HG03139 (cell line): Measurements from ENCODE around the gene OXLD1.

Experiments
- ATAC-seq: cut with Tn5 transposase; IDR thresholded peaks from one replicate; pipeline ENCODE4 v1.9.1; 2021; ENCODE audit not compliant: unreplicated experiment

The OXLD1 gene

DNA sequence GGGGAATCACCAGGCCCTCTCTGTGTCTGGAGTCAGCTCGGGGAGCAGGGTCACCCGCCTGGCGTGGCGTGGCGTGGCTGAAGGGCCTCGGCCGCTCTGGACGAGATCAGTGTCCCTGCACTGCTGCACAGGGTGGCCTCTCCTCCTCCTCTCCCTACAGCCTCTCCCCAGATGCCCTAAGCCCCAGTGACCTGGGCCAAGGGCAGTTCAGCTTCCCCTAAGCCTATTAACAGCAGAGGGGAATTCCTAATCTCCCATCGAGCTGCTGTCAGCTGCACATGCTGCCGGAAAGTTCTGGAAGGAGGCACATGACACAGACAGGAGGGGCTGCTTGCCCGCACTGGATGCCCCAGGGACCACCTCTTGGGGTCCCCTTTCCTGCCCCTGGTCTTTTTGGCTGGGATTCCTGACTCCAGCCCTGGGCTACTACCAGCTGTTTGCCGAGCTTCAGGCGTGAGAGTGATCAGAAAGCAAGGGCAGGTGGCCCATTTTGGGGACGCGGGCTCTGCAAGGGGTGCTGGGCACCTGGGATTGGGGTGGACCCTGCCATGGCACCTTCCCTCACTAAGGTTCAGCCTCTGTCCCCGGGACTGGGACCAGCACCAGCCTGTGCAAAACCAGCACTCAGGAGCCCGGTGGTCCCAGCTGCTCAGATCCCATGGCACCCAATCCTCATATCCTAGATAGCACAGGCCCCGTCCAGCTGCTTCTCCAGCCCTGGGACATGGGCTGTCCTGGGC is 10.9 kb downstream of the OXLD1 start:
- ATAC-seq: no peak

GRCh38 chr17:81652906-81653771 is 13.3 kb downstream of the OXLD1 start:
- ATAC-seq: no peak

- no peak for ATAC-seq
Observed at GRCh38 chr17:81651692-81652091, 14.7 kb downstream of the OXLD1 start.

GRCh38 chr17:81650951-81651350 is 15.5 kb downstream of the OXLD1 start:
- ATAC-seq: no peak

- ATAC-seq: no peak
Observed at GRCh38 chr17:81648707-81649085, 17.7 kb downstream of the OXLD1 start.

- no peak for ATAC-seq
Observed at GRCh38 chr17:81648013-81648706, 18.2 kb downstream of the OXLD1 start.

DNA sequence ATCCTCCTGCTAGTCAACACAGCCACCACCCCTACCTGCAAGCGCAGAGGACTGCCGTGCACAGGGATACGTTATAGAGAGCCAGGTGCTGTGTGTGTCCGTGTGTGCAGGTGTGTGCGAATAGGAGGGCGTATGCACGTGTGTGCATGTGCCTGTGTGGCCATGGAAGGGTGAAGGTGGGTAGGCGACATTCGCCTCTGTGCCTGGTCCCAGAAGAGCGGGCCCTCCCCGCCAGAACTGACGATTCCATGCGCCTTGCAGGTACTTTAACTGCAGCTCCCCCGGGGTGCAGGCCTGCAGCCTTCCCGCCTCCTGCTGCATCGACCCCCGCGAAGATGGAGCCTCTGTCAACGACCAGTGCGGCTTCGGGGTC is 18.8 kb downstream of the OXLD1 start:
- no peak for ATAC-seq

DNA sequence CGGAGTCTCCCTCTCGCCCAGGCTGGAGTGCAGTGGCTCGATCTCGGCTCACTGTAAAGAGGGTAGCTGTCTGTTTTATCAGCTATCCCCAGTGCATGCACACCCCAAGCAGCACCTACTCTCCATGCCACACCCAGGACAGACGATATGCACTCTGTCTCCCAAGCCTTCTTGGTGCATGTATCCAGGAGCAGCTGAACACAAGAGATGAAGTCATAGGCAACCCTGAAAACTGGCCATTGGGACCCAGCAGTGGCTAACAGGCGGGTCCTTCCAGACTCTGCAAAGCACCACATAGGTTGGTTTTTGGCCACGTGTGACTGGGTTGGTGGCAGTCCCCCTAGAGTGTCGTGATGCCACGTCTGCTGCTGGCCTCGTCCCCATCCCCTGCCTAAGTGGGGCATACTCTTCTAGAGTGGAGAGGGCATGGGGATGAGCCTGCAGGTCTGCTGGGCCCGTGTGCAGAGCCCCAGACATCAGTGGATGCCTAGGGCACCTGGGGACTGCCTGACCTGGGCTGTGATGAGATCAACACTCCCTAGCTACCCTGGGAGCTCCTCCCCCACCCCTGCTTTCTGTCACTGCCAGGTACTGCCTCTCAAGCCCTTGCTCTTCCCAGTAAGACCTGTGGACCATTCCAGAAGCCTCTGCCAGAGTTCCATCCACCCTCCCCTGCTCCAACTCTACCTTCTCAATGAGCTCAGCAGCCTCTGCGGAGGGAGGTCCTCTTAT is 19.4 kb downstream of the OXLD1 start:
- ATAC-seq: no peak

DNA sequence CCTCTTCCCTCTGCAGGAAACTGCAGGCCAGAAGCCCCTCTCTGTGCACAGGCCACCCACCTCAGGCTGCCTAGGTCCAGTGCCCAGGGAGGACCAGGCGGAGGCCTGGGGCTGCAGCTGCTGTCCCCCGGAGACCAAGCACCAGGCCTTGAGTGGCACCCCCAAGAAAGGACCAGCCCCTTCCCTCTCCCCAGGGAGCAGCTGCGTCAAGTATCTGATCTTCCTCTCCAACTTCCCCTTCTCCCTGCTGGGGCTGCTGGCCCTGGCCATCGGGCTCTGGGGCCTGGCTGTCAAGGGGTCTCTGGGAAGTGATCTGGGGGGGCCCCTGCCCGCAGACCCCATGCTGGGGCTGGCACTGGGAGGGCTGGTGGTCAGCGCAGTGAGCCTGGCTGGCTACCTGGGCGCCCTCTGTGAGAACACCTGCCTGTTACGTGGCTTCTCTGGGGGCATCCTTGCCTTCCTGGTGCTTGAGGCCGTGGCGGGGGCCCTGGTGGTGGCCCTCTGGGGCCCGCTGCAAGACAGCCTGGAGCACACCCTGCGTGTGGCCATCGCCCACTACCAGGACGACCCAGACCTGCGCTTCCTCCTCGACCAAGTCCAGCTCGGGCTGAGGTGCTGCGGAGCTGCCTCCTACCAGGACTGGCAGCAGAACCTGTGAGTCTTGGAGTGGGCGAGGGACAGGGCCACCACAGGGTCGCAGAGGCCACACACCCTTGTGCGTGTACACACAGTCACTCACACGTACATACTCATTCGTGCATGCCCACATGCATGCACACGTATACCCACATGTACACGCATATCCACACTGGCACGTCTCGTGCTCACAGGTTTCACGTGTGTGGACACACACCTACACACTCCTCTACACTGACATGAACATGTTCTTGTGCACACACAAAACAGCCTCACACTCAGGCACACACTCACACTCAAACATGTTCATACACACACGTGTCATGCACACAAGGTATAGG is 21.1 kb downstream of the OXLD1 start:
- ATAC-seq: no peak

DNA sequence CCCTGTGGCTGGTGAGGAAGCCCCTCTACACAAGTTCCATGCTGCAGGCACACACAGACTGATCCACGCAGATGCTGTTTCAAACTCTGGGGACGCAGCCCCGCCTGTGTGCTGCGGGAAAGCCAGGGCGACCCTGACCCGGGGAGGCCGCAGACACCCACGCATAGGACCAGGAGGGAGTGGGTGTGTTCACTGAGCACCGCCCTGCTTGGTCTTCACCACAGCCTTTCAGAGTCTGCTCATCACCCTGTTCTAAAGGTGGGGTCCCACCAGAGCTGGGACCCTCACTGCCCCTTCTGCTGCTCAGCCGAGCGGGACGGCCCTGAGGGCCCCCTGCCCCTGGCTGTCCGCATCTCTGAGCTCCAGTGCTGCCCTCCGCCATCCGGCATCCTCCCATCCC is 21.9 kb downstream of the OXLD1 start:
- no peak for ATAC-seq

DNA sequence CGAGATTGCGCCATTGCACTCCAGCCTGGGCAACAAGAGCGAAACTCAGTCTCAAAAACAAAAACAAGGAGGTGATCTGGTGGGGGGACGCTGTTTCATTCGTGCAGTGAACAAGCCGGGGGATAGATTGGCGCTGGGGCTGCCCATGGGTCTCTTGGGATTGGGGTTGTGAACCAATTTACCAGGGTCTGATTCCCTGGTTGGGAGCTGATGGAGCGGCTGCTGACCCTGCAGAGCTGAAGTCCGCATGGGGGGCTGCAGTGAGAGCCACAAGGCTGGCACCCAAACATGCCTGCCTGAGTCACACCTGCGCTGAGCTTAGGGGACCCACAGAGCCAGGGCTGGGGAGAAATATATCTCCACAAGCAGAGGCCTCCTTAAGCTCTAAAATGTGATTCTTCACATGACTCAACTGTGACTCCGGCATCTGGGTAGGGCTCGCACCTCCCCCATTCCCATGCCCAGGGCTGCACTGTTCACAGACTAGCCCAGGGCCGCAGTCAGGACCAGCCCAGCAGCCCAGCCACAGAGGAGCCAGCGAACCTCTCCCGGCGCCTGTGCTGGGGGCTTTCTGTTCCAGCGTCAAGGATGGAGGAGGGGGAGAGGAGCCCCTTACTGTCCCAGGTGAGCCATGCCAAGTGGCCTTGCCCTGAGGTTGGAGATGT is 24.4 kb downstream of the OXLD1 start:
- no peak for ATAC-seq

- ATAC-seq: no peak
Observed at GRCh38 chr17:81640011-81640410, 26.4 kb downstream of the OXLD1 start.

- ATAC-seq: no peak
Observed at GRCh38 chr17:81638683-81639082, 27.7 kb downstream of the OXLD1 start.

GRCh38 chr17:81636505-81637288 is 29.7 kb downstream of the OXLD1 start, which contains the start of the genes NPLOC4 and TSPAN10:
TSS of gene NPLOC4 (minus strand) at chr17:81637112. CDS start at chr17:81636930, 182 bp downstream.
TSS of gene TSPAN10 (plus strand) at chr17:81637196. CDS start at chr17:81642413, 5,217 bp downstream.
- ATAC-seq: peak; percentile 71

DNA sequence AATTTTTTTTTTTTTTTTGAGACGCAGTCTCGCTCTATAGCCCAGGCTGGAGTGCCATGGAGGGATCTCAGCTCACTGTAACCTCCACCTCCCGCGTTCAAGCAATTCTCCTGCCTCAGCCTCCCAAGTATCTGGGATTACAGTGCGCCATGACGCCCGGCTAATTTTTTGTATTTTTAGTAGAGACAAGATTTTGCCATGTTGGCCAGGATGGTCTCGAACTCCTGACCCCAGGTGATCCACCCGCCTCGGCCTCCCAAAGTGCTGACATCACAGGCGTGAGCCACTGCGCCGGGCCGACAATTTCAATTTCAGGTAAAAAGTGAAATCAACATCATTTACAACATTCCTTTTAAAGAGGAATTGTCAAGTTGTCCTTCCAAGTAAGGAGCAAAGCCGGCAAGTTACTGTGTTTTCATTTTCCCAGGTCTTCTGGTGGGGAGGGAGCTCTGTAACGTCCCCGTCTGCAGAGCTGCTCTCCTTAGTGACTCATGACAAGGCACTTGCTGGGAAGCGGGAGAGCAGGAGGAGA is 30.4 kb downstream of the OXLD1 start:
- ATAC-seq: no peak

DNA sequence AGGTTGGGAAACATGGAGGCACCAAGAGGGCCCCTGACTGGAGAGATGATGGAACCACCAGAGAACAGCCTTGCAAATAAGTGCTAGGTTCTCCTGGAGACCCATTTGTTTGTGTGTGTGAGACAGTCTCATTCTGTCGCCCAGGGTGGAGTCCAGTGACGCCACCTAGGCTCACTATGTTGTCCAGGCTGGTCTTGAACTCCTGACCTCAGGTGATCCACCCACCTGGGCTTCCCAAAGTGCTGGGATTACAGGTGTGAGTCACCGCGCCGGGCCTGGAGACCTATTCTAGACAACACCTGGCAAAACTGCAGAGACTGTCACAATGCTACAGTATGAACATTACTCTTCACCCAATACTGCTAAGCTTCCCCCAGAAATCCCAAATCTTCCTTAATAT is 31.0 kb downstream of the OXLD1 start:
- no peak for ATAC-seq

GRCh38 chr17:81631482-81631881 is 34.9 kb downstream of the OXLD1 start:
- no peak for ATAC-seq

DNA sequence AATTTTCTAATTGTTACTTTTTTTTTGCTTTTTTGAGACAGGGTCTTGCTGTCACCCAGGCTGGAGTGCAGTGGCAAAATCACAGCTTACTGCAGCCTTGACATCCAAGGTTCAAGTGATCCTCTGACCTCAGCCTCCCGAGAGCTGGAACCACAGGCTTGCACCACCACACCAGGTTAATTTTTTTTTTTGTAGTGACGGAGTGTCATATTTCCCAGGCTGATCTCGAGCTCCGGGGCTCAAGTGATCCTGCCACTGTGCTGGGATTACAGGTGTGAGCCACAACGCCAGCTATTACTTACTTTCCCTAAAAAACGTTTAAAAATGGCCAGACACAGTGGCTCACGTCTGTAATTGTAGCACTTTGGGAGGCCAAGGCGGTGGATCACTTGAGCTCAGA is 36.1 kb downstream of the OXLD1 start:
- no peak for ATAC-seq
